C4-2B (cell line): ENCODE data around the gene PCNT.
"Not testable (repeated sequence)": the region's sequence is repeated elsewhere in the genome, so short reads cannot be mapped to it uniquely, and the experiment has no call there.

Experiments used
- H3K27ac ChIP-seq: fragments of 450-650 bp; 2 replicates; pipeline ENCODE4 v1.5.1; 2017
- ZFX ChIP-seq: fragments of 450-650 bp; IDR thresholded peaks from 2 replicates; pipeline ENCODE4 v1.6.1; 2017
- TF ChIP-seq, protein P1 (sequence below): fragments of 450-650 bp; conservative IDR thresholded peaks from 2 replicates; pipeline ENCODE4 v1.5.1; 2017; ENCODE audit warnings: mild to moderate bottlenecking

Gene PCNT

DNA sequence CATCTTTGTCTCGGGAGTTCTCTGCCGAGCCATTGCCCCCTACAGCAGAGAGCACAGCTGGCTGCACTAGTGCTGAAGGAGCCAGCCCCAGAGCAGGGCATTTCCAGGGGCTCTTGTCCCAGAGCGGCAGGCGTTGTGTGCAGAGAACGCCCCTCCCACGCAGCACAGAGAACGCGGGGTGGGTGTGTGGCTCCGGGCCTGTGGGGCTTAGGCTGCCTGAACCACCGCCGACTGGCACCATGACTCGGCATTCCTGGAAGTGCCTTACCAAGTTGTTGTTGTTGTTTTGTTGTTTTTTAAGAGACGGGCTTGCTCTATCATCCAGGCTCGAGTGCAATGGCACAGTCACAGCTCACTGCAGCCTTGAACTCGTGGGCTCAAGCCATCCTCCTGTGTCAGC is 119.0 kb downstream of the PCNT start:
- H3K27ac ChIP-seq = no peak overlapping the region
- TF ChIP-seq, protein P1, sequence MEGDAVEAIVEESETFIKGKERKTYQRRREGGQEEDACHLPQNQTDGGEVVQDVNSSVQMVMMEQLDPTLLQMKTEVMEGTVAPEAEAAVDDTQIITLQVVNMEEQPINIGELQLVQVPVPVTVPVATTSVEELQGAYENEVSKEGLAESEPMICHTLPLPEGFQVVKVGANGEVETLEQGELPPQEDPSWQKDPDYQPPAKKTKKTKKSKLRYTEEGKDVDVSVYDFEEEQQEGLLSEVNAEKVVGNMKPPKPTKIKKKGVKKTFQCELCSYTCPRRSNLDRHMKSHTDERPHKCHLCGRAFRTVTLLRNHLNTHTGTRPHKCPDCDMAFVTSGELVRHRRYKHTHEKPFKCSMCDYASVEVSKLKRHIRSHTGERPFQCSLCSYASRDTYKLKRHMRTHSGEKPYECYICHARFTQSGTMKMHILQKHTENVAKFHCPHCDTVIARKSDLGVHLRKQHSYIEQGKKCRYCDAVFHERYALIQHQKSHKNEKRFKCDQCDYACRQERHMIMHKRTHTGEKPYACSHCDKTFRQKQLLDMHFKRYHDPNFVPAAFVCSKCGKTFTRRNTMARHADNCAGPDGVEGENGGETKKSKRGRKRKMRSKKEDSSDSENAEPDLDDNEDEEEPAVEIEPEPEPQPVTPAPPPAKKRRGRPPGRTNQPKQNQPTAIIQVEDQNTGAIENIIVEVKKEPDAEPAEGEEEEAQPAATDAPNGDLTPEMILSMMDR = no peak
- no peak for TF ChIP-seq ZFX

DNA sequence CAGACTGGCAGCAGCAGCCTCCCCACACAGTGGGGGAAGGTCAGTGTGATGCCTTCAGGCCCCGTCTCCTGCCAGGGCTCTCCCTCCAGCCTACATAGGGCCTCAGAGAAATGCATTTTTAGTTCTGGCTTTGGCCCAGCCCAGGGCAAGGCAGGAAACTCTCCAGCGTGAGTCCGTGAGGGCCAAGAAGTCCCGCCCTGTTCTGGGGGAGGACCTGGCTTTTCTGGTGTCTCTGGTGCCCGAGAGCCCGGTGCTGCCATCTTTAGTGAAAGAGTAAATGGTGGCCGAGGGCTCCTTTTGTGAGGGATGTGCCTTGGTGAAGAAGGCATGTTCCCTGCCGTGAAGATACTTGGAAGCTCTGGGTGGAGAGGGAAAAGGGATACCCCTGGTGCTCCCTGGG is 120.0 kb downstream of the PCNT start:
- no peak overlapping the region for H3K27ac ChIP-seq

DNA sequence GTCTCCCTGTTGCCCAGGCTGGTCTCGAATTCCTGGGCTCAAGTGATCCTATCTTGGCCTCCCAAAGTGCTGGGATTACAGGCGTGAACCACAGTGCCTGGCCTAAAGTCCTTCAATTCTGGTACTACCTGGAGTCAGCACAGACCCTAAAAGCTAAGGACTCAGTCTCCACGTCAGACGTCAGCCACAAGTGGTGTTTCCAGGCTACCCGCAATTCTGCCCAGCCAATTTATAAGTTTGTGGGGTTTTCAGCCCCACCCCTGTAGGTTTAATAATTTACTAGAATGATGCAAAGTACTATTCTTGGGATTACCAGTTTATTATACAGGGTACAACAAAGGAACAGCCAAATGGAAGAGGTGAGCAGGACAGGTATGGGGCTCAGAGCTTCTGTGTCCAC is 124.2 kb downstream of the PCNT start:
- no peak overlapping the region for H3K27ac ChIP-seq
- TF ChIP-seq, protein P1 = no peak
- TF ChIP-seq ZFX = no peak

More for the DNA sequence above, 120.0 kb downstream of the PCNT start:
- no peak for TF ChIP-seq ZFX
- TF ChIP-seq, protein P1 = no peak

DNA sequence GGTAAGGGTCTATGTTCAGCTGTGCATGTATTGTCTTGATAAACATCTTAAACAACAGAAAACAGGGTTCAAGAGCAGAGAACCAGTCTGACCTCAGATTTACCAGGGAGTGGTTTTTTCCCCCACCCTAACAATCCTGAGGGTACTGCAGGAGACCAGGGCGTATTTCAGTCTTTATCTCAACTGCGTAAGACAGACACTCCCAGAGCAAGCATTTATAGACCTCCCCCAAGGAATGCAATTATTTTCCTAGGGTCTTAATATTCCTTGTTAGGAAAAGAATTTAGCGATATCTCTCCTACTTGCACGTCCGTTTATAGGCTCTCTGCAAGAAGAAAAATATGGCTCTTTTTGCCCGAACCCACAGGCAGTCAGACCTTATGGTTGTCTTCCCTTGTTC is 124.9 kb downstream of the PCNT start:
- H3K27ac ChIP-seq = not testable (repeated sequence)

DNA sequence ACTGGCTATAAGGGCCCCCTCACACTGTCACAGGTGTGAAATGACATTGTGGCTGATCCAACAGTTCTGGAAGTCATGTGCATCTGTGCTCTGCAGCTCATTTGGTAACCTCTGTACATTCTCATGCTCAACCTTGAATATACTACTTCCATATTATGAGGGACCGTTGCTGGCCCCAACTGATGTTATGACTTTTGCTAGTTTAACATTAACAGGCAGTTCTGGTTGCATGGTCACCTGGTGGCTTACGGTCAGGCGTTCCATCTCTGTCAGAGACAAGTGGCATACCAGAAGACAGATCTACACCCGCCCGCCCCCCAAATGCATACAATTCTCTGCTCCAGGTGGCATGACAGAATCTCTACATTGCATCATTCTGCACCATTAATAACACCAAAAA is 128.8 kb downstream of the PCNT start:
- no peak for TF ChIP-seq ZFX
- TF ChIP-seq, protein P1 = no peak
- H3K27ac ChIP-seq = no peak overlapping the region

DNA sequence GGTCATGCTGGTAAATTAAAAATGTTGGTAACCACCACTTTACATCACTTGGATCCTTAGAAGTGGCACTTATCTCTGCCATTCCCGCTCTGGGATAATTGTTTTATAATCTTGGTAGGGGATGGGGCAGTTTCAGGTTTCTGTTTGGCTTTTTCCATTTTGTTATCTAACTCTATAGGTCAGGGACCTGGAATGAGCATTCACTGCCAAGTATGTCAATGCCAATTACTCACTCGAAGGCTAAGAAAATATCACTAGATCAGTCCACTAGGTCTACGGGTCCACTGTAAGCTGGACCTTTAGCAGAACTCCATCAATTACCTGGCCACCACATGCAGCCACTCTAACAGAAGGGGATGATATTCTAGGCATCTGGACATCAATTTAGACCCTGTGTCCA is 130.2 kb downstream of the PCNT start:
- no peak overlapping the region for H3K27ac ChIP-seq
- TF ChIP-seq, protein P1 = no peak
- no peak for TF ChIP-seq ZFX

DNA sequence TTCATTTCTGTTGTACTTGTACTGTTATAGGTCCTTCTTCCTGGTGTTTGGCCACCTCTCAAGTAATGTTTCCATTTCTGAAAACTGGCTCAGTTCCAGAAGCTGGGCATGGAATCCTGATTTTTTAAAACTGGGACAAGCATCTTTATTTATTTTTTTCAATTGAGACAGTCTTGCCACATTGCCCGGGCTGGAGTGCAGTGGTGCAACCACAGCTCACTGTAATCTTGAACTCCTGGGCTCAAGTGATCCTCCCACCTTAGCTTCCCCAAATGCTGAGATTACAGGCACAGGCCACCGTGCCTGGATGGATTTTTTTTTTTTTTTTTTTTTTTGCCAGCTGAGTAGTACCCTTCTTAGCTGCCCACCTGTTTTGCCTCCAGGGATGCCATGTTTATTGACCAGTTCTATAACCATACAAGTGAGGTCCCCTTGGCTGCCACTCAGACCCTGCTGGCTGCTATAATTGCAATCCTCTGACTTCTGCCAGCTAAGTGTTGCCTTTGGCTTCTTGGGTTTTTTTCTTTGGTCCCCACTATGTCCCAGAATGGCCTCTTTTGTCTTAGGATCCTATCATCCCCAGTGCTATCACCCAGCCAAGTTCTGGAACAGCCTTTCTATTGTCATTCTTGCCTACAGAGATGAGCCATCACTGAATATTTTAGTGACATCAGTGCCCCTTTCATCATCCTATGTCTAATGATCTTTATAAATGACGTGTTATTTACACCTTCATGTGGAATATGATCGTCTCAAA is 130.9 kb downstream of the PCNT start:
- TF ChIP-seq, protein P1 = no peak
- no peak for TF ChIP-seq ZFX
- no peak overlapping the region for H3K27ac ChIP-seq
